CD8-positive, alpha-beta memory T cell (primary cell): ENCODE measurements around the gene FDXACB1. TPM values are rescaled to one million over a fixed set of nuclear protein-coding genes. Genes with fewer than 3 reads are reported as not detected.

Source experiments
- CTCF ChIA-PET: fragments of 350-600 bp; sonication (Branson Sonifier 250); formaldehyde crosslinking; loops from one replicate; lab custom pipeline; 2021; ENCODE audit warnings: antibody characterized with exemption; lab: Charles Lee
- POLR2A ChIA-PET: fragments of 350-600 bp; sonication (Branson Sonifier 250); formaldehyde crosslinking; loops from one replicate; lab custom pipeline; 2021; ENCODE audit warnings: antibody characterized with exemption; lab: Charles Lee
- DNase-seq, 5 donors: peaks; one replicate each; pipeline versions ENCODE4 v3.0.0 to v3.0.0-alpha.2; 2020 to 2022; ENCODE audit warnings: mixed read lengths in 1 of 5
- H3K27ac ChIP-seq: one replicate; pipeline ENCODE4 v1.7.0; 2013; ENCODE audit warnings: low read depth, mild to moderate bottlenecking, low read length, moderate library complexity
- H3K27me3 ChIP-seq: 2 replicates; pipeline ENCODE4 v1.7.0; 2013; ENCODE audit warnings: low read length, mild to moderate bottlenecking; ENCODE audit not compliant: insufficient read depth, poor library complexity, severe bottlenecking
- H3K36me3 ChIP-seq: 2 replicates; pipeline ENCODE4 v1.7.0; 2013; ENCODE audit warnings: mild to moderate bottlenecking, low read length, moderate library complexity; ENCODE audit not compliant: insufficient read depth
- H3K4me1 ChIP-seq: 2 replicates; pipeline ENCODE4 v1.7.0; 2013; ENCODE audit warnings: mild to moderate bottlenecking, low read length, moderate library complexity; ENCODE audit not compliant: insufficient read depth
- H3K4me3 ChIP-seq: 2 replicates; pipeline ENCODE4 v1.7.0; 2013; ENCODE audit warnings: mild to moderate bottlenecking, low read length
- H3K9me3 ChIP-seq: 2 replicates; pipeline ENCODE4 v1.7.0; 2013; ENCODE audit warnings: mild to moderate bottlenecking, low read length
- H3K27ac Mint-ChIP-seq, 8 donors: one replicate each; pipeline ENCODE4 v1.8.0; 2020 to 2021; ENCODE audit warnings: mixed read lengths in 8 of 8, mild to moderate bottlenecking in 6 of 8, inconsistent platforms in 3 of 8, moderate library complexity in 3 of 8
- H3K27me3 Mint-ChIP-seq, 2 donors: one replicate each; pipeline ENCODE4 v1.8.0; 2020 to 2021; ENCODE audit warnings: mixed read lengths in 2 of 2, mild to moderate bottlenecking in 1 of 2, moderate library complexity in 1 of 2
- H3K36me3 Mint-ChIP-seq, 3 donors: one replicate each; pipeline ENCODE4 v1.8.0; 2020 to 2021; ENCODE audit warnings: mixed read lengths in 3 of 3, inconsistent platforms in 1 of 3, mild to moderate bottlenecking in 1 of 3
- H3K4me1 Mint-ChIP-seq, 3 donors: one replicate each; pipeline ENCODE4 v1.8.0; 2020 to 2021; ENCODE audit warnings: mixed read lengths in 3 of 3, inconsistent platforms in 1 of 3, mild to moderate bottlenecking in 1 of 3
- H3K4me3 Mint-ChIP-seq, 7 donors: one replicate each; pipeline ENCODE4 v1.8.0; 2020 to 2021; ENCODE audit warnings: mixed read lengths in 7 of 7, mild to moderate bottlenecking in 6 of 7, moderate library complexity in 4 of 7, inconsistent platforms in 2 of 7
- H3K9me3 Mint-ChIP-seq, 5 donors: one replicate each; pipeline ENCODE4 v1.8.0; 2020 to 2022; ENCODE audit warnings: mixed read lengths in 5 of 5, mild to moderate bottlenecking in 3 of 5, moderate library complexity in 2 of 5, inconsistent platforms in 1 of 5
- polyA plus RNA-seq: library from polyadenylated mRNA; unstranded; fragments of 300-500 nt; fragmentation: Illumina TruSeq; gene quantifications from one replicate; pipeline ENCODE4 v1.2.3, GENCODE V29; 2021
- total RNA-seq, 2 experiments: library from RNA; stranded (reverse); gene quantifications; one replicate each; pipeline ENCODE4 v1.2.3, GENCODE V29; 2021

Gene FDXACB1
- total and polyA plus RNA-seq, 3 experiments from 2014 or later: 6.4 to 12.7 (median 11.6) TPM

DNA sequence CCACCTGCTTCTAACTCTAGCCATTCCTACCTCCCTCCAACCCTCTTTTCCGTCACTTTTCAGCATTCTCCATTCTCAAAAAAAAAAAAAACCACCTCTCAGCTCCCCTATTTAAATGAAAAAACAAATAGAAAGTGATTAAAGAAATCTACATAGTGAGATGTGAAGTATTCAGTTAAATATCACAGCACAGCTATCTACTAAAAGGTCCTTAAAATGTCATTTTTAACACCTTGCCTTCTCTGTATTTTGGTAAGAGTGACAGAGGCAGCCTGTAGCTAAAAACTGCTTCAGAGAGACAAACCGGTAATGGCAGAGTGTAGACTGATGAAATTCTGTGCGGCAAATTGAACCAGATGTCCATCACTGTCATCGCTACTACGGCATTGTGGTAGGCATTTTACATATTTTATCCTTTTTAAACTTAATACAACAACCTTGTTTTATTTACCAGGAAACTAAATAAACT, 7.2 kb downstream of the FDXACB1 start:
- no peaks in the 10 kb centered on the region for H3K9me3 ChIP-seq
- Mint-ChIP-seq H3K4me3 (peak overlapping the region; percentile 93 to 96 (median 94)), H3K27me3 (peaks cover 0 to 2% of the 10 kb centered on the region in 2 donors), H3K4me1 (peaks cover 22 to 42% (median 39%) of the 10 kb centered on the region in 3 donors), H3K27ac (peak overlapping the region; percentile 90 to 97 (median 96)), H3K9me3 (no peaks in the 10 kb centered on the region), H3K36me3 (peaks cover 0 to 46% (median 9%) of the 10 kb centered on the region in 3 donors)
- CTCF ChIA-PET: interaction anchor here (1.1 to 3.3 kb wide), 6 partner anchors 8 to 65 kb away, joined by 3 to 11 read pairs (median 5); partner anchors contain the start of gene CFAP68
- POLR2A ChIA-PET: interaction anchor here (0.6 to 2.1 kb wide), 6 partner anchors 8 to 1469 kb away, joined by 3 to 17 read pairs (median 5); partner anchors contain the start of genes CFAP68 and PPP2R1B
- no peak for DNase-seq
- H3K27ac ChIP-seq: peak overlapping the region; percentile 88
- peaks cover 21% of the 10 kb centered on the region for H3K4me1 ChIP-seq
- no peaks in the 10 kb centered on the region for H3K27me3 ChIP-seq
- peaks cover 8% of the 10 kb centered on the region for H3K36me3 ChIP-seq
- peak overlapping the region; percentile 81 for H3K4me3 ChIP-seq

- H3K4me1 ChIP-seq: peaks cover 21% of the 10 kb centered on the region
- ChIA-PET POLR2A (interaction anchor here (0.6 to 2.1 kb wide), 6 partner anchors 9 to 1470 kb away, joined by 3 to 17 read pairs (median 5); partner anchors contain the start of genes CFAP68, PPP2R1B, SDHD and TIMM8B), CTCF (interaction anchor here (0.6 to 3.3 kb wide), 9 partner anchors 9 to 261 kb away, joined by 3 to 11 read pairs (median 3); partner anchors contain the start of gene CFAP68)
- peak within 1 kb of the TSS; percentile 88 for H3K27ac ChIP-seq
- H3K27me3 ChIP-seq: no peaks in the 10 kb centered on the region
- H3K9me3 ChIP-seq: no peaks in the 10 kb centered on the region
- H3K4me3 ChIP-seq: peak within 1 kb of the TSS; percentile 81
- Mint-ChIP-seq H3K9me3 (no peaks in the 10 kb centered on the region), H3K27me3 (peaks cover 0 to 2% of the 10 kb centered on the region in 2 donors), H3K27ac (peak within 1 kb of the TSS; percentile 90 to 98 (median 97)), H3K36me3 (peaks cover 4 to 51% (median 12%) of the 10 kb centered on the region in 3 donors), H3K4me1 (peaks cover 22 to 47% (median 43%) of the 10 kb centered on the region in 3 donors), H3K4me3 (peak within 1 kb of the TSS; percentile 93 to 96 (median 94))
- peak; percentile 82 to 92 (median 85) for DNase-seq
- peaks cover 14% of the 10 kb centered on the region for H3K36me3 ChIP-seq
Measured at GRCh38 chr11:111870886-111871692, 7.9 kb downstream of the FDXACB1 start, which contains the start of gene ALG9. TSS of gene ALG9 (minus strand) at chr11:111871581. CDS start at chr11:111871482, 99 bp downstream.

DNA sequence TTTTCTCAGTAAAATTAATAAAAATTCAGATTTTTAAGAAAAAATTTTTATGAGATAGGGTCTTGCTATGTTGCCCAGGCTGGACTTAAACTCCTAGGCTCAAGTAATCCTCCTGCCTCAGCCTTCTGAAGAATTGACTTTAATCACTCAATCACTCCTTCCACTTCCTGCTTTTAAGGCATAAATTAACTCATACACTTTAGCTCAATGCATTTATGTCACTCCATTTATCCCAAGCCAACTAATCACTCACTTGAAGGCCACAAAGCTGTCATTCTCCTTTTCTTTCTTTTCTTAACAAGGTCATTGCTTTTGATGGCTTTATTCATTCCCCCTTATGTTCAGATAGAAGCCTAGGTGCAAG, 8.5 kb downstream of the FDXACB1 start:
- no peak for DNase-seq
- Mint-ChIP-seq H3K9me3 (no peaks in the 10 kb centered on the region), H3K27me3 (peaks cover 0 to 2% of the 10 kb centered on the region in 2 donors), H3K27ac (peak overlapping the region; percentile 25 to 98 (median 97)), H3K4me1 (peaks cover 22 to 47% (median 43%) of the 10 kb centered on the region in 3 donors), H3K36me3 (peaks cover 4 to 50% (median 12%) of the 10 kb centered on the region in 3 donors), H3K4me3 (peak overlapping the region; percentile 93 to 96 (median 94))
- POLR2A ChIA-PET: interaction anchor here (0.9 to 2.1 kb wide), 3 partner anchors 10 to 216 kb away, joined by 3 to 17 read pairs (median 7); partner anchors contain the start of genes CFAP68, SDHD and TIMM8B
- H3K9me3 ChIP-seq: no peaks in the 10 kb centered on the region
- H3K27me3 ChIP-seq: no peaks in the 10 kb centered on the region
- H3K4me3 ChIP-seq: peak overlapping the region; percentile 81
- H3K36me3 ChIP-seq: peaks cover 15% of the 10 kb centered on the region
- H3K4me1 ChIP-seq: peaks cover 21% of the 10 kb centered on the region
- CTCF ChIA-PET: interaction anchor here (1.0 to 3.3 kb wide), 6 partner anchors 9 to 261 kb away, joined by 3 to 11 read pairs (median 4); partner anchors contain the start of gene CFAP68
- peak overlapping the region; percentile 88 for H3K27ac ChIP-seq

GRCh38 chr11:111870113-111870512, 8.9 kb downstream of the FDXACB1 start:
- CTCF ChIA-PET: interaction anchor here (1.0 to 3.3 kb wide), 5 partner anchors 10 to 261 kb away, joined by 3 to 11 read pairs (median 5); partner anchors contain the start of gene CFAP68
- H3K27me3 ChIP-seq: no peaks in the 10 kb centered on the region
- peaks cover 0 to 2% of the 10 kb centered on the region in 2 donors for H3K27me3 Mint-ChIP-seq
- H3K36me3 ChIP-seq: peaks cover 18% of the 10 kb centered on the region
- DNase-seq: no peak
- no peaks in the 10 kb centered on the region for H3K9me3 Mint-ChIP-seq
- no peak overlapping the region for H3K4me3 ChIP-seq
- H3K36me3 Mint-ChIP-seq: peaks cover 4 to 50% (median 12%) of the 10 kb centered on the region in 3 donors
- H3K9me3 ChIP-seq: no peaks in the 10 kb centered on the region
- peak overlapping the region in 3 of 8 donors; percentile 24 to 94 (median 35) for H3K27ac Mint-ChIP-seq
- no peak overlapping the region for H3K27ac ChIP-seq
- POLR2A ChIA-PET: interaction anchor here (0.9 kb wide), 1 partner anchor 216 kb away, joined by 3 read pairs; the partner anchor contains the start of genes SDHD and TIMM8B
- H3K4me1 ChIP-seq: peaks cover 21% of the 10 kb centered on the region
- H3K4me3 Mint-ChIP-seq: peak overlapping the region in 5 of 7 donors; percentile 6 to 94 (median 23)
- peaks cover 22 to 47% (median 43%) of the 10 kb centered on the region in 3 donors for H3K4me1 Mint-ChIP-seq

DNA sequence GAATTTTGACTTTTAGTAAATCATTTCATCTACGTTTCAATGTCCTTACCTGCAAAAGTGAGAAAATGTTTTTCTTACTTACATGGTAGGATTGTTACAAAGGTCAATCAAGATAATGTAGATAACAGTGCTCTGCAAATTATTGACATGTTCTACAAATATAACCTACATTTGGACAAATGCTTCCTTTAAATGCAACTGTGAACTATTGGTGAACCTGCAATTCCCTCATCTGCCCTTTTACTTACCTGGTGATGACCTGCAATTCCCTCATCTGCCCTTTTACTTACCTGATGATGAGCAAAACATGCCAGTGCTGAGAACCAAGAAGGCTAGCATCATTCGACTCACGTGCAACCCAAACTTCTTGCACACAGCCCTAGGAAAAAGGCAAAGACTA, 18.7 kb downstream of the FDXACB1 start:
- DNase-seq: no peak
- ChIA-PET POLR2A (no interaction called here), CTCF (interaction anchor here (1.1 to 1.5 kb wide), 2 partner anchors 19 to 97 kb away, joined by 4 read pairs; no protein-coding TSS in a partner anchor)
- no peak overlapping the region for H3K4me3 Mint-ChIP-seq
- no peak overlapping the region for H3K4me3 ChIP-seq
- no peaks in the 10 kb centered on the region for H3K9me3 ChIP-seq
- H3K27me3 ChIP-seq: no peaks in the 10 kb centered on the region
- no peaks in the 10 kb centered on the region for H3K27me3 Mint-ChIP-seq
- H3K36me3 ChIP-seq: peaks cover 17% of the 10 kb centered on the region
- no peak overlapping the region for H3K27ac ChIP-seq
- H3K9me3 Mint-ChIP-seq: no peaks in the 10 kb centered on the region
- no peaks in the 10 kb centered on the region for H3K4me1 Mint-ChIP-seq
- H3K4me1 ChIP-seq: no peaks in the 10 kb centered on the region
- H3K27ac Mint-ChIP-seq: no peak overlapping the region
- peaks cover 5 to 77% (median 24%) of the 10 kb centered on the region in 3 donors for H3K36me3 Mint-ChIP-seq

- no peak overlapping the region for H3K27ac ChIP-seq
- no peak for DNase-seq
- no peaks in the 10 kb centered on the region for H3K4me1 Mint-ChIP-seq
- H3K36me3 ChIP-seq: peaks cover 23% of the 10 kb centered on the region
- H3K4me1 ChIP-seq: no peaks in the 10 kb centered on the region
- H3K36me3 Mint-ChIP-seq: peaks cover 9 to 81% (median 31%) of the 10 kb centered on the region in 3 donors
- H3K27me3 ChIP-seq: no peaks in the 10 kb centered on the region
- H3K27me3 Mint-ChIP-seq: no peaks in the 10 kb centered on the region
- no peaks in the 10 kb centered on the region for H3K9me3 ChIP-seq
- ChIA-PET POLR2A (no interaction called here), CTCF (no interaction called here)
- H3K9me3 Mint-ChIP-seq: no peaks in the 10 kb centered on the region
- H3K27ac Mint-ChIP-seq: no peak overlapping the region
- no peak overlapping the region for H3K4me3 ChIP-seq
- no peak overlapping the region for H3K4me3 Mint-ChIP-seq
Measured at GRCh38 chr11:111855506-111855905, 23.5 kb downstream of the FDXACB1 start.

DNA sequence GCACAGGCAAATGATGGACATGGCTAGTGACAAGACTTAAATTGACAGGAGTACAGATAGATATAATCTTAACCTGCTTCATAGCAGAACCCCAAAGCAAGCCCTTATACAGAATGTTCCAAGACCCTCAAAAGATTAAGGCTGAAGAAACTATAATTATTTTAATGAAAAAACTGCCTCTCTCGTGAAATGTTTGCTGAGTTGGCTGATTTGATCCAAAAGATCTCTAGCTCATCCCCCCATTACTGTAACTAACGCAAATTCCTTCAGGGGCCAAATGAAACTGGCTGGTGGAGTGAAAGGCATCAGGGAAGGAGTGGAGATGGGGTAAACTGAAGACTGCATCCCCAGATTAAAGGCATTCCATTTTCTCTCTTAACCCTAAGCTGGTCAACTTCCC, 26.9 kb downstream of the FDXACB1 start:
- Mint-ChIP-seq H3K36me3 (peaks cover 4 to 77% (median 30%) of the 10 kb centered on the region in 3 donors), H3K27me3 (no peaks in the 10 kb centered on the region), H3K27ac (no peak overlapping the region), H3K4me3 (no peak overlapping the region), H3K4me1 (no peaks in the 10 kb centered on the region), H3K9me3 (no peaks in the 10 kb centered on the region)
- ChIA-PET CTCF (no interaction called here), POLR2A (interaction anchor here (0.6 kb wide), 1 partner anchor 10 kb away, joined by 6 read pairs; no protein-coding TSS in a partner anchor)
- no peak overlapping the region for H3K27ac ChIP-seq
- no peaks in the 10 kb centered on the region for H3K9me3 ChIP-seq
- H3K4me1 ChIP-seq: no peaks in the 10 kb centered on the region
- no peak overlapping the region for H3K4me3 ChIP-seq
- DNase-seq: no peak
- H3K27me3 ChIP-seq: no peaks in the 10 kb centered on the region
- H3K36me3 ChIP-seq: peaks cover 21% of the 10 kb centered on the region
